Liver (tissue), 3 donors: ENCODE results near the gene GMCL1.
A peak's percentile ranks its signal among the peaks of the same experiment; 100 is the strongest.

Source experiments
- GABPA ChIP-seq, 2 donors: IDR thresholded peaks in 1 of 2; conservative IDR thresholded peaks in 1 of 2; 2 replicates each; pipeline ENCODE4 v1.6.1; 2016; ENCODE audit warnings: antibody characterized with exemption in 2 of 2, mild to moderate bottlenecking in 1 of 2, moderate library complexity in 1 of 2
- HNF4A ChIP-seq, 2 donors: conservative IDR thresholded peaks; 2 replicates each; pipeline ENCODE4 v1.6.1; 2016; ENCODE audit warnings: antibody characterized with exemption in 2 of 2, mild to moderate bottlenecking in 2 of 2
- HNF4G ChIP-seq: IDR thresholded peaks from 2 replicates; pipeline ENCODE4 v1.6.1; 2016; ENCODE audit warnings: antibody characterized with exemption
- JUND ChIP-seq, 2 donors: IDR thresholded peaks; 2 replicates each; pipeline ENCODE4 v1.6.1; 2016; ENCODE audit warnings: antibody characterized with exemption in 2 of 2
- NR2F2 ChIP-seq: IDR thresholded peaks from 2 replicates; pipeline ENCODE4 v1.6.1; 2016; ENCODE audit warnings: antibody characterized with exemption
- RAD21 ChIP-seq, 2 donors: IDR thresholded peaks; 2 replicates each; pipeline ENCODE4 v1.6.1; 2016; ENCODE audit warnings: antibody characterized with exemption in 2 of 2, mild to moderate bottlenecking in 2 of 2
- SP1 ChIP-seq: IDR thresholded peaks from 2 replicates; pipeline ENCODE4 v1.6.1; 2018; ENCODE audit warnings: antibody characterized with exemption, mild to moderate bottlenecking
- TAF1 ChIP-seq: conservative IDR thresholded peaks from 2 replicates; pipeline ENCODE4 v1.6.1; 2016; ENCODE audit warnings: antibody characterized with exemption, mild to moderate bottlenecking
- YY1 ChIP-seq: IDR thresholded peaks from 2 replicates; pipeline ENCODE4 v1.6.1; 2016; ENCODE audit warnings: antibody characterized with exemption, mild to moderate bottlenecking
- TF ChIP-seq, protein P1 (sequence below): fragments of 150-350 bp; IDR thresholded peaks from 2 replicates; pipeline ENCODE4 v1.5.1; 2017; ENCODE audit warnings: improper control_type of control experiment, low read depth, low read length; ENCODE audit not compliant: missing input control
- TF ChIP-seq, protein P2 (sequence below): IDR thresholded peaks from 2 replicates; pipeline ENCODE4 v1.6.1; 2016; ENCODE audit warnings: antibody characterized with exemption
- TF ChIP-seq, protein P3 (sequence below): IDR thresholded peaks from 2 replicates; pipeline ENCODE4 v1.6.1; 2016; ENCODE audit warnings: antibody characterized with exemption, mild to moderate bottlenecking
- TF ChIP-seq, protein P4 (sequence below): IDR thresholded peaks from 2 replicates; pipeline ENCODE4 v1.6.1; 2016; ENCODE audit warnings: antibody characterized with exemption
- donor health status: healthy.
- donor health status: healthy.

DNA sequence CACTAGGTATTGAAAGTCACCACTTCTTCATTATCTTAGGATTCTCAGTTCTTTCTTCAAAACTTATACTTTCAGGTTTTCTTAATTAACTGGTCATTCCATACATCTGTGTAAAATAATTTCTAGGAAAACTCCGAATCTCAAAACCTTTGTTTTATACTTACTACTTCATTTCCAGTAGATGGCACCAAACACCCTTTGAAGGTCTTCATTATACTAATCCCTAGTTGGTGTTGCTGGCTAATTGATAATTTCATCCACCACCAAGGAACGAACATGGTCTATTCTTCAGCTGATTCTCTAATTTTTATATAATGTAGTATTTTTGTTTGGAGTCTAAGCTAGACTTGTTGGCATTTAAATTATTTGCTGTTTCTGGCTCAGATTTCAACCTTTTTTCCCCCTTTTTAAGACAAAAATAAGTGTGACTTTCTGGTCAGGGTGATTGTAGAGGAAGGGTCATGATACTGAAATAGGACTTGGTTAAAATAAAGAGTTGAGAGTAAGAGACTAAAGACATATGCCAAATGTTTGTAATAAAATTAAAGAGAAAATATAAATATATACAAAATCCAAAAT, 82.6 kb downstream of the GMCL1 start:
- TF ChIP-seq, protein P1, sequence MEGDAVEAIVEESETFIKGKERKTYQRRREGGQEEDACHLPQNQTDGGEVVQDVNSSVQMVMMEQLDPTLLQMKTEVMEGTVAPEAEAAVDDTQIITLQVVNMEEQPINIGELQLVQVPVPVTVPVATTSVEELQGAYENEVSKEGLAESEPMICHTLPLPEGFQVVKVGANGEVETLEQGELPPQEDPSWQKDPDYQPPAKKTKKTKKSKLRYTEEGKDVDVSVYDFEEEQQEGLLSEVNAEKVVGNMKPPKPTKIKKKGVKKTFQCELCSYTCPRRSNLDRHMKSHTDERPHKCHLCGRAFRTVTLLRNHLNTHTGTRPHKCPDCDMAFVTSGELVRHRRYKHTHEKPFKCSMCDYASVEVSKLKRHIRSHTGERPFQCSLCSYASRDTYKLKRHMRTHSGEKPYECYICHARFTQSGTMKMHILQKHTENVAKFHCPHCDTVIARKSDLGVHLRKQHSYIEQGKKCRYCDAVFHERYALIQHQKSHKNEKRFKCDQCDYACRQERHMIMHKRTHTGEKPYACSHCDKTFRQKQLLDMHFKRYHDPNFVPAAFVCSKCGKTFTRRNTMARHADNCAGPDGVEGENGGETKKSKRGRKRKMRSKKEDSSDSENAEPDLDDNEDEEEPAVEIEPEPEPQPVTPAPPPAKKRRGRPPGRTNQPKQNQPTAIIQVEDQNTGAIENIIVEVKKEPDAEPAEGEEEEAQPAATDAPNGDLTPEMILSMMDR, result peak; percentile 57
- TF ChIP-seq GABPA (IDR thresholded peaks at IDR 0.05 in 1 of 2, conservative IDR thresholded peaks at IDR 0.05 in 1 of 2) (no peak), SP1 (no peak), YY1 (no peak), HNF4A (conservative IDR thresholded peaks at IDR 0.05) (no peak), HNF4G (no peak), NR2F2 (no peak), RAD21 (IDR thresholded peaks at IDR 0.05) (peak; percentile 91 to 94), TAF1 (no peak), JUND (IDR thresholded peaks at IDR 0.05) (no peak)
- TF ChIP-seq, protein P2, sequence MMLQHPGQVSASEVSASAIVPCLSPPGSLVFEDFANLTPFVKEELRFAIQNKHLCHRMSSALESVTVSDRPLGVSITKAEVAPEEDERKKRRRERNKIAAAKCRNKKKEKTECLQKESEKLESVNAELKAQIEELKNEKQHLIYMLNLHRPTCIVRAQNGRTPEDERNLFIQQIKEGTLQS, result no peak
- TF ChIP-seq, protein P3, sequence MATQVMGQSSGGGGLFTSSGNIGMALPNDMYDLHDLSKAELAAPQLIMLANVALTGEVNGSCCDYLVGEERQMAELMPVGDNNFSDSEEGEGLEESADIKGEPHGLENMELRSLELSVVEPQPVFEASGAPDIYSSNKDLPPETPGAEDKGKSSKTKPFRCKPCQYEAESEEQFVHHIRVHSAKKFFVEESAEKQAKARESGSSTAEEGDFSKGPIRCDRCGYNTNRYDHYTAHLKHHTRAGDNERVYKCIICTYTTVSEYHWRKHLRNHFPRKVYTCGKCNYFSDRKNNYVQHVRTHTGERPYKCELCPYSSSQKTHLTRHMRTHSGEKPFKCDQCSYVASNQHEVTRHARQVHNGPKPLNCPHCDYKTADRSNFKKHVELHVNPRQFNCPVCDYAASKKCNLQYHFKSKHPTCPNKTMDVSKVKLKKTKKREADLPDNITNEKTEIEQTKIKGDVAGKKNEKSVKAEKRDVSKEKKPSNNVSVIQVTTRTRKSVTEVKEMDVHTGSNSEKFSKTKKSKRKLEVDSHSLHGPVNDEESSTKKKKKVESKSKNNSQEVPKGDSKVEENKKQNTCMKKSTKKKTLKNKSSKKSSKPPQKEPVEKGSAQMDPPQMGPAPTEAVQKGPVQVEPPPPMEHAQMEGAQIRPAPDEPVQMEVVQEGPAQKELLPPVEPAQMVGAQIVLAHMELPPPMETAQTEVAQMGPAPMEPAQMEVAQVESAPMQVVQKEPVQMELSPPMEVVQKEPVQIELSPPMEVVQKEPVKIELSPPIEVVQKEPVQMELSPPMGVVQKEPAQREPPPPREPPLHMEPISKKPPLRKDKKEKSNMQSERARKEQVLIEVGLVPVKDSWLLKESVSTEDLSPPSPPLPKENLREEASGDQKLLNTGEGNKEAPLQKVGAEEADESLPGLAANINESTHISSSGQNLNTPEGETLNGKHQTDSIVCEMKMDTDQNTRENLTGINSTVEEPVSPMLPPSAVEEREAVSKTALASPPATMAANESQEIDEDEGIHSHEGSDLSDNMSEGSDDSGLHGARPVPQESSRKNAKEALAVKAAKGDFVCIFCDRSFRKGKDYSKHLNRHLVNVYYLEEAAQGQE, result no peak
- TF ChIP-seq, protein P4, sequence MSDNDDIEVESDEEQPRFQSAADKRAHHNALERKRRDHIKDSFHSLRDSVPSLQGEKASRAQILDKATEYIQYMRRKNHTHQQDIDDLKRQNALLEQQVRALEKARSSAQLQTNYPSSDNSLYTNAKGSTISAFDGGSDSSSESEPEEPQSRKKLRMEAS, result no peak
